ENCODE data around the gene PTX4. TPM values are rescaled to one million over a fixed set of nuclear protein-coding genes. Genes with fewer than 3 reads are reported as not detected.

The PTX4 gene
- polyA plus RNA-seq (2012; ENCODE audit: insufficient read length, low read depth): not detected

GRCh38 chr16:1488619-1489018 is at the start of gene PTX4:
Gene PTX4 (minus strand): TSS chr16:1488944. CDS start chr16:1488909, 35 bp downstream.
- TF ChIP-seq SIN3A (IDR thresholded peaks at IDR 0.05; ENCODE audit: borderline replicate concordance, insufficient read depth, low read length): no peak
- no peak for TF ChIP-seq TAF1 (IDR thresholded peaks at IDR 0.05; ENCODE audit: borderline replicate concordance, insufficient read depth, low read length)
- TF ChIP-seq REST (IDR thresholded peaks at IDR 0.05; ENCODE audit: insufficient read depth in 1 of 2, low read depth in 2 of 2, low read length in 2 of 2): no peak
- no peak for TF ChIP-seq POLR2AphosphoS5 (IDR thresholded peaks at IDR 0.05; ENCODE audit: low read depth, low read length)
- no peak for TF ChIP-seq FOXP2 (optimal IDR thresholded peaks at IDR 0.05; ENCODE audit: borderline replicate concordance, extremely low read depth, extremely low read length, insufficient read depth)

- TF ChIP-seq TAF1 (IDR thresholded peaks at IDR 0.05; ENCODE audit: borderline replicate concordance, insufficient read depth, low read length) (no peak), FOXP2 (optimal IDR thresholded peaks at IDR 0.05; ENCODE audit: borderline replicate concordance, extremely low read depth, extremely low read length, insufficient read depth) (no peak), SIN3A (IDR thresholded peaks at IDR 0.05; ENCODE audit: borderline replicate concordance, insufficient read depth, low read length) (no peak), REST (IDR thresholded peaks at IDR 0.05; ENCODE audit: insufficient read depth in 1 of 2, low read depth in 2 of 2, low read length in 2 of 2) (no peak), POLR2AphosphoS5 (IDR thresholded peaks at IDR 0.05; ENCODE audit: low read depth, low read length) (no peak)
Observed at GRCh38 chr16:1537763-1538289, 49.1 kb upstream of the PTX4 start.

GRCh38 chr16:1537138-1537577 is 48.4 kb upstream of the PTX4 start:
- TF ChIP-seq FOXP2 (optimal IDR thresholded peaks at IDR 0.05; ENCODE audit: borderline replicate concordance, extremely low read depth, extremely low read length, insufficient read depth): no peak
- no peak for TF ChIP-seq TAF1 (IDR thresholded peaks at IDR 0.05; ENCODE audit: borderline replicate concordance, insufficient read depth, low read length)
- no peak for TF ChIP-seq POLR2AphosphoS5 (IDR thresholded peaks at IDR 0.05; ENCODE audit: low read depth, low read length)
- TF ChIP-seq REST (IDR thresholded peaks at IDR 0.05; ENCODE audit: insufficient read depth in 1 of 2, low read depth in 2 of 2, low read length in 2 of 2): no peak
- no peak for TF ChIP-seq SIN3A (IDR thresholded peaks at IDR 0.05; ENCODE audit: borderline replicate concordance, insufficient read depth, low read length)

- TF ChIP-seq TAF1 (IDR thresholded peaks at IDR 0.05; ENCODE audit: borderline replicate concordance, insufficient read depth, low read length) (no peak), FOXP2 (optimal IDR thresholded peaks at IDR 0.05; ENCODE audit: borderline replicate concordance, extremely low read depth, extremely low read length, insufficient read depth) (no peak), REST (IDR thresholded peaks at IDR 0.05; ENCODE audit: insufficient read depth in 1 of 2, low read depth in 2 of 2, low read length in 2 of 2) (no peak), SIN3A (IDR thresholded peaks at IDR 0.05; ENCODE audit: borderline replicate concordance, insufficient read depth, low read length) (no peak), POLR2AphosphoS5 (IDR thresholded peaks at IDR 0.05; ENCODE audit: low read depth, low read length) (no peak)
Observed at GRCh38 chr16:1536601-1537000, 47.9 kb upstream of the PTX4 start.

All from PFSK-1 (cell line).